LNCAP (cell line): ENCODE measurements around the gene GRID1.

Experiments used
- CTCF ChIP-seq: fragments of 450-650 bp; IDR thresholded peaks from 2 replicates; pipeline ENCODE4 v1.5.1; 2017; ENCODE audit warnings: mild to moderate bottlenecking

GRID1 gene

GRCh38 chr10:85593226-85593772 lies 773.3 kb downstream of the GRID1 start:
- no peak for TF ChIP-seq CTCF

DNA sequence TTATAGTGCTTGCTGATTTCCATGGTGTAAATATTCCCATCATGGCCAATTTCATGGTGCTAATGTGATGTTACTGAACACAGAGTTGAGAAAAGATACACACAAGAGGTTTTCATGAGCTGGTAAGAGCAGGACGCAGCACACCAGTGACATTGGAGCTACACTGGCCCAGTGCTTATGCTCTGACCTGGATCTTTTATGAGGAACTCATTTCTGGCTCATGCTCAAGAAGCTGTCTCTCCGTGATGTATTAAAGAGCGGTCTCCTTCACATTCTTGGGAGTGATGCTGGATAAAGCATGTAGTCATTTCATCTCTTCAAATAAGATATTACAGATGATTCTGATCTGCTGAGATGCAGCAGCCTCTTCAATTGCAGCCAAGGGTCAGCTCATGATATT lies 785.2 kb downstream of the GRID1 start:
- TF ChIP-seq CTCF: no peak

- TF ChIP-seq CTCF: no peak
Observed at GRCh38 chr10:85580585-85580984, 786.0 kb downstream of the GRID1 start.

DNA sequence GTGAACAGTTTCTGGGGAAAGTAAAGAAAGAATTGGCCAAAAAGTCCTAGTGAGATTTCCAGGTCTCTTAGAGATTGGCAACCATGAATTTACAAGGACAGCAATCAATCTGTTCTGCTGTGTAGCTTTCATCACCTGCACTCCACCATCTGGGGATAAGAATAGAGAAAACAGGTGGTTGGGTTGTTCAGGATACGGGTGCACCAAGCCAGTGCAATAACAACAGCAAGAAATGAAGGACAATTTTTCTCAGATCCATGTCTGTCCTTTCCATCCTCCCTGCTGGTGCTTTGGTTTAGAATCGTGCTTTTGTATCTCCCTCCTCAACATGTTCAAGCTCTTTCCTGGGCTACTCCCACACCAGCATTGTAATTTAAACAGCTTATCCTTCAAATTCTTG lies 787.7 kb downstream of the GRID1 start:
- no peak for TF ChIP-seq CTCF

DNA sequence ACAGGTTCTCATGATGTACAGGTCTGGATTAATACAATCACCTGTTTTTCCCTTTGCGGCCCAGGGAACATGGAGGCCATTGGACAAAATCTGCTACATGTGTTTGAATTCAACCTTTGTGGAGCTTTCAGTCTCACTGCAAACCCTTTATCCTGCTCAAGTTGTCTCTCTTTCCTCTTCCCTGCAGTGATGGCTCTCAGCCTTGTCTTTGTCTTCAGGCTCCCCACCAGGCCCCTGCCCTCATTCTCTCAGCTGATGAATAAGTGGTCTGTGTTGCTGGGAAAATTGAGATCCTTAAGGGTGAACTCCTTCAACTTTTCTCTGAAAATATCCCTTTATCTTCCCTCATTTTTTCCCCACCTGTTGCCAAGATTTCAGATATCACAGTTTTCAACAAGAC lies 791.2 kb downstream of the GRID1 start:
- no peak for TF ChIP-seq CTCF

DNA sequence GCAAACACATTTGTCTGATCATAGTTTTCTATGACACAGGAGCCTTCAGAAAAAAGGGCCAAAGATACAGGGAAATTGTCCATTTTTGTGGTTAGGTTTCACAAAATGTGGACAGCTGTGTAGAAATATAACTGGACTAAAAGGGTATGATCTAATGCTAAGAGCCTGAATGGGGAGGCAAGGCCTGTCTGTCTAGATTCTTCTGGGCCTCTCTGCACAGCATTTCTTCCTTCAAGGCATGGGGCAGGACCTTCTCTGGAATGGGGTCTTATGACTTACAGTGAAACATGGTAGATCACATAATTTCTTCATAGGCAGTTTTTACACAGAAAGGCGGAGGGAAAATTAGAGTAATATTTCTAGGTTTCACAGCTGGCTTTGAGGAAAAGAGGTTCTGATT lies 795.7 kb downstream of the GRID1 start:
- TF ChIP-seq CTCF: no peak

DNA sequence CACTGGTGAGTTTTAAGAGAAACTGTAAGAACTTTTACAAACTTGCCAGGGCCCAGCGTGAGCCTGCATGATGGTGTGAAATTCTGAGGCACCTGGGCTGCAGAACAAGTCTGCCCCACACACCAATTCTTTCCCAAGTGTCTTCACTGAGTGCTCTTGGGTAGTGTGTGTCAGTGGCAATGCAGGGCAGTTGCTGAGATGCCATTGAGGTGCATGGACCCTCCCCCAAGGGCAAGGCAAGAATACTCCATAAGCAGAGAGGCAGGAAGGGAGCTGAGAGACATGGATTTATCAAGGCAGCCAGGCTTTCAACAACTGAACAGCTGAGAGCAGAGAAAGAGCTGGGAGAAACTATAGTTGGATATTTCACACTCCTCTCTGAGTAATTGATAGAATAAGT lies 801.2 kb downstream of the GRID1 start:
- TF ChIP-seq CTCF: no peak

GRCh38 chr10:85558533-85558932 lies 808.1 kb downstream of the GRID1 start:
- TF ChIP-seq CTCF: no peak
